ENCODE measurements around the gene ZBTB7C.

DNA sequence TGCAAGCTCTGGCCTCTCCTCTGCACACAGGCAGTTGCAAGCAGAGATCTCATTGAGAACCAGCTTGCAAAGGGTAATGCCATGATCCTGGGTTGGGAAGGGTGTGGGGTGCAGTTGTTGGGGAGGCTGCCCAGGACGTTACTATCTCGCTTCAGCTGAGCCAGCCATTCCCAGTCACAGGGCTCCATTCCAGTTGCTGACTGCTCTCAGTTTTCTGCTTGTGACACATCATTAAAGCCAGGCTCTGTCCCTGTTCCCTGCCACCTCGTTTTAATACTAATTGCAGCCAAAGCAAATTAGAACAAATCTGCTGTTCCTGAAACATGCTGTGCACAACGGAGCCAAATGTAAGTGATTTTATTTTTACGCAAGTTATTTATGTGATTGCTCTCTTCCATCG, 416.2 kb downstream of the ZBTB7C start:
- TF ChIP-seq TAF1 (IDR thresholded peaks at IDR 0.05; ENCODE audit: borderline replicate concordance, insufficient read depth, low read length): no peak
- TF ChIP-seq, protein P1, sequence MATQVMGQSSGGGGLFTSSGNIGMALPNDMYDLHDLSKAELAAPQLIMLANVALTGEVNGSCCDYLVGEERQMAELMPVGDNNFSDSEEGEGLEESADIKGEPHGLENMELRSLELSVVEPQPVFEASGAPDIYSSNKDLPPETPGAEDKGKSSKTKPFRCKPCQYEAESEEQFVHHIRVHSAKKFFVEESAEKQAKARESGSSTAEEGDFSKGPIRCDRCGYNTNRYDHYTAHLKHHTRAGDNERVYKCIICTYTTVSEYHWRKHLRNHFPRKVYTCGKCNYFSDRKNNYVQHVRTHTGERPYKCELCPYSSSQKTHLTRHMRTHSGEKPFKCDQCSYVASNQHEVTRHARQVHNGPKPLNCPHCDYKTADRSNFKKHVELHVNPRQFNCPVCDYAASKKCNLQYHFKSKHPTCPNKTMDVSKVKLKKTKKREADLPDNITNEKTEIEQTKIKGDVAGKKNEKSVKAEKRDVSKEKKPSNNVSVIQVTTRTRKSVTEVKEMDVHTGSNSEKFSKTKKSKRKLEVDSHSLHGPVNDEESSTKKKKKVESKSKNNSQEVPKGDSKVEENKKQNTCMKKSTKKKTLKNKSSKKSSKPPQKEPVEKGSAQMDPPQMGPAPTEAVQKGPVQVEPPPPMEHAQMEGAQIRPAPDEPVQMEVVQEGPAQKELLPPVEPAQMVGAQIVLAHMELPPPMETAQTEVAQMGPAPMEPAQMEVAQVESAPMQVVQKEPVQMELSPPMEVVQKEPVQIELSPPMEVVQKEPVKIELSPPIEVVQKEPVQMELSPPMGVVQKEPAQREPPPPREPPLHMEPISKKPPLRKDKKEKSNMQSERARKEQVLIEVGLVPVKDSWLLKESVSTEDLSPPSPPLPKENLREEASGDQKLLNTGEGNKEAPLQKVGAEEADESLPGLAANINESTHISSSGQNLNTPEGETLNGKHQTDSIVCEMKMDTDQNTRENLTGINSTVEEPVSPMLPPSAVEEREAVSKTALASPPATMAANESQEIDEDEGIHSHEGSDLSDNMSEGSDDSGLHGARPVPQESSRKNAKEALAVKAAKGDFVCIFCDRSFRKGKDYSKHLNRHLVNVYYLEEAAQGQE (IDR thresholded peaks at IDR 0.05; ENCODE audit: insufficient read depth in 1 of 2, low read depth in 2 of 2, low read length in 2 of 2): no peak
